H1 (cell line): ENCODE measurements around the gene IL1RAPL1. TPM values are rescaled to one million over a fixed set of nuclear protein-coding genes. Genes with fewer than 3 reads are reported as not detected.

ENCODE experiments used
- CTCF ChIA-PET: fragments of 300-600 bp; sonication (Branson Sonifier 250); formaldehyde crosslinking; loops from one replicate; lab custom pipeline; 2021; ENCODE audit not compliant: partially characterized antibody; lab: Charles Lee
- POLR2A ChIA-PET: fragments of 300-600 bp; sonication (Branson Sonifier 250); formaldehyde crosslinking; loops from one replicate; lab custom pipeline; 2021; ENCODE audit warnings: inconsistent platforms; ENCODE audit not compliant: partially characterized antibody; lab: Charles Lee
- DNase-seq, 2 experiments: peaks; one replicate each; pipeline versions ENCODE4 v3.0.0 to v3.0.0-alpha.2; 2010 to 2022; ENCODE audit warnings: low spot score in 2 of 2, low read depth in 1 of 2, mixed read lengths in 1 of 2
- FAIRE-seq: peaks from 2 replicates; lab custom pipeline; 2011; peaks lifted over from hg19 to GRCh38; lab: Jason Lieb, UNC
- H2AFZ ChIP-seq: 2 replicates; pipeline ENCODE4 v1.8.1; 2012; ENCODE audit warnings: low read length, inconsistent platforms
- H2AK5ac ChIP-seq: 2 replicates; pipeline ENCODE4 v1.6.1; 2013; ENCODE audit warnings: low read depth, low read length
- H2BK120ac ChIP-seq: replicated peaks from 2 replicates; pipeline ENCODE3; 2013; ENCODE audit warnings: low read depth, low read length, inconsistent platforms
- H2BK12ac ChIP-seq: 2 replicates; pipeline ENCODE4 v1.6.1; 2013; ENCODE audit warnings: low read depth, low read length
- H2BK15ac ChIP-seq: 2 replicates; pipeline ENCODE4 v1.6.1; 2013; ENCODE audit warnings: low read length
- H2BK20ac ChIP-seq: 2 replicates; pipeline ENCODE4 v1.6.1; 2013; ENCODE audit warnings: low read length
- H2BK5ac ChIP-seq: 2 replicates; pipeline ENCODE4 v1.6.1; 2013; ENCODE audit warnings: low read depth, low read length
- H3K14ac ChIP-seq: 2 replicates; pipeline ENCODE4 v1.6.1; 2013; ENCODE audit warnings: inconsistent platforms; ENCODE audit not compliant: insufficient read length
- H3K18ac ChIP-seq: 2 replicates; pipeline ENCODE4 v1.6.1; 2013; ENCODE audit warnings: low read length; ENCODE audit errors: extremely low read depth
- H3K23ac ChIP-seq: 2 replicates; pipeline ENCODE4 v1.6.1; 2013; ENCODE audit warnings: inconsistent platforms; ENCODE audit not compliant: insufficient read length
- H3K23me2 ChIP-seq: 2 replicates; pipeline ENCODE4 v1.6.1; 2013; ENCODE audit warnings: low read depth, low read length
- H3K27ac ChIP-seq: 2 replicates; pipeline ENCODE4 v1.6.1; 2011; ENCODE audit warnings: low read depth, low read length, inconsistent platforms
- H3K27me3 ChIP-seq, 4 experiments: replicated peaks in 1 of 4; 1 replicate in 1 of 4; 2 replicates in 3 of 4; pipeline versions ENCODE4 v1.6.1 to v1.8.1; 2011 to 2013; ENCODE audit warnings: low read length in 3 of 4, mild to moderate bottlenecking in 3 of 4, inconsistent platforms in 2 of 4, mixed read lengths in 2 of 4, moderate library complexity in 1 of 4; ENCODE audit not compliant: control insufficient read depth in 3 of 4, insufficient read depth in 3 of 4; ENCODE audit errors: extremely low read depth in 1 of 4
- H3K36me3 ChIP-seq, 4 experiments: 2 replicates each; pipeline versions ENCODE4 v1.6.1 to v1.8.1; 2011 to 2013; ENCODE audit warnings: mild to moderate bottlenecking in 4 of 4, low read length in 3 of 4, moderate library complexity in 2 of 4, control low read depth in 1 of 4, inconsistent platforms in 1 of 4; ENCODE audit not compliant: insufficient read depth in 4 of 4, control insufficient read depth in 2 of 4
- H3K4ac ChIP-seq: replicated peaks from 2 replicates; pipeline ENCODE3; 2013; ENCODE audit warnings: low read length, low read depth, mixed read lengths, inconsistent platforms; ENCODE audit not compliant: insufficient read length
- H3K4me1 ChIP-seq, 4 experiments: replicated peaks in 1 of 4; 1 replicate in 1 of 4; 2 replicates in 3 of 4; pipeline versions ENCODE4 v1.6.1 to v1.8.1; 2011 to 2013; ENCODE audit warnings: low read length in 3 of 4, inconsistent platforms in 2 of 4, mixed read lengths in 1 of 4; ENCODE audit not compliant: insufficient read depth in 4 of 4, control insufficient read depth in 3 of 4
- H3K4me2 ChIP-seq, 2 experiments: 2 replicates each; pipeline versions ENCODE4 v1.6.1 to v1.8.1; 2011 to 2013; ENCODE audit warnings: low read depth in 2 of 2, low read length in 2 of 2, control low read depth in 1 of 2, inconsistent platforms in 1 of 2, mild to moderate bottlenecking in 1 of 2; ENCODE audit not compliant: insufficient read depth in 1 of 2
- H3K4me3 ChIP-seq, 4 experiments: fragments of 200-600, 300-600 bp in 1 of 4; sonication (generic), shearing (Covaris generic), sonication (Bioruptor Twin) in 1 of 4; 2 replicates each; pipeline versions ENCODE4 v1.5.1 to v1.8.1; 2011 to 2016; ENCODE audit warnings: low read length in 4 of 4, low read depth in 3 of 4, control low read depth in 2 of 4, inconsistent platforms in 2 of 4, mild to moderate bottlenecking in 2 of 4, mixed read lengths in 1 of 4, moderate library complexity in 1 of 4; ENCODE audit not compliant: insufficient read depth in 2 of 4; ENCODE audit errors: extremely low read depth in 1 of 4
- H3K56ac ChIP-seq: replicated peaks from 2 replicates; pipeline ENCODE3; 2013; ENCODE audit warnings: low read depth, mild to moderate bottlenecking, mixed read lengths, low read length, inconsistent platforms; ENCODE audit not compliant: insufficient read length
- H3K79me1 ChIP-seq: 2 replicates; pipeline ENCODE4 v1.6.1; 2013; ENCODE audit warnings: low read depth, low read length, control low read depth
- H3K79me2 ChIP-seq, 2 experiments: 2 replicates each; pipeline versions ENCODE4 v1.6.1 to v1.8.1; 2012 to 2013; ENCODE audit warnings: low read length in 2 of 2, mild to moderate bottlenecking in 2 of 2, inconsistent platforms in 1 of 2; ENCODE audit not compliant: insufficient read depth in 2 of 2, control insufficient read depth in 1 of 2
- H3K9ac ChIP-seq, 4 experiments: replicated peaks in 1 of 4; 1 replicate in 1 of 4; 2 replicates in 3 of 4; pipeline versions ENCODE4 v1.6.1 to v1.8.1; 2011 to 2013; ENCODE audit warnings: low read depth in 3 of 4, low read length in 3 of 4, control low read depth in 2 of 4, mild to moderate bottlenecking in 2 of 4, moderate library complexity in 2 of 4, inconsistent platforms in 1 of 4; ENCODE audit errors: extremely low read depth in 1 of 4
- H3K9me3 ChIP-seq, 2 experiments: 2 replicates each; pipeline versions ENCODE4 v1.6.1 to v1.8.1; 2012 to 2013; ENCODE audit warnings: mild to moderate bottlenecking in 2 of 2, moderate library complexity in 2 of 2, control low read depth in 1 of 2, inconsistent platforms in 1 of 2, low read depth in 1 of 2, low read length in 1 of 2, mixed read lengths in 1 of 2; ENCODE audit not compliant: insufficient read depth in 2 of 2
- H4K20me1 ChIP-seq, 2 experiments: replicated peaks in 1 of 2; 2 replicates each; pipeline versions ENCODE3 to v1.8.1; 2011 to 2013; ENCODE audit warnings: inconsistent platforms in 2 of 2, low read length in 2 of 2, mild to moderate bottlenecking in 1 of 2; ENCODE audit not compliant: insufficient read depth in 2 of 2, control insufficient read depth in 1 of 2
- H4K5ac ChIP-seq: 2 replicates; pipeline ENCODE4 v1.6.1; 2013; ENCODE audit warnings: low read length, low read depth, mixed read lengths, inconsistent platforms; ENCODE audit not compliant: insufficient read length
- H4K8ac ChIP-seq: 2 replicates; pipeline ENCODE4 v1.8.0; 2013; ENCODE audit warnings: mild to moderate bottlenecking, moderate library complexity, low read length, inconsistent platforms; ENCODE audit not compliant: insufficient read depth; ENCODE audit errors: extremely low read depth
- H4K91ac ChIP-seq: replicated peaks from 2 replicates; pipeline ENCODE3; 2013; ENCODE audit warnings: low read length, mixed read lengths, inconsistent platforms; ENCODE audit not compliant: insufficient read length
- ATF3 ChIP-seq: IDR thresholded peaks from 2 replicates; pipeline ENCODE4 v1.6.1; 2011; ENCODE audit warnings: low read depth, mild to moderate bottlenecking, low read length; ENCODE audit not compliant: insufficient read depth
- BRCA1 ChIP-seq: IDR thresholded peaks from 2 replicates; pipeline ENCODE4 v1.6.1; 2012; ENCODE audit warnings: low read depth, low read length, improper control_type of control experiment
- E2F6 ChIP-seq: IDR thresholded peaks from 2 replicates; pipeline ENCODE4 v1.6.1; 2012; ENCODE audit warnings: inconsistent platforms
- FOSL1 ChIP-seq: IDR thresholded peaks from 2 replicates; pipeline ENCODE4 v1.6.1; 2011; ENCODE audit warnings: mild to moderate bottlenecking, low read depth, low read length, moderate library complexity; ENCODE audit not compliant: insufficient read depth
- KDM4A ChIP-seq: IDR thresholded peaks from one replicate; pipeline ENCODE4 v1.7.1; 2012; ENCODE audit warnings: low read depth, mild to moderate bottlenecking, moderate library complexity, low read length, inconsistent platforms; ENCODE audit not compliant: severe bottlenecking
- KDM5A ChIP-seq: fragments of 200-600 bp; IDR thresholded peaks from 2 replicates; pipeline ENCODE4 v1.7.1; 2012; ENCODE audit warnings: mild to moderate bottlenecking, low read length, inconsistent platforms, mixed read lengths
- NANOG ChIP-seq: IDR thresholded peaks from 2 replicates; pipeline ENCODE4 v1.6.1; 2011; ENCODE audit warnings: low read length, low read depth, mild to moderate bottlenecking, inconsistent platforms; ENCODE audit not compliant: insufficient read depth, poor library complexity, severe bottlenecking
- POLR2A ChIP-seq, 2 experiments: IDR thresholded peaks; 1 replicate in 1 of 2; 2 replicates in 1 of 2; pipeline ENCODE4 v1.6.1; 2011; ENCODE audit warnings: low read depth in 2 of 2, low read length in 2 of 2, mild to moderate bottlenecking in 2 of 2; ENCODE audit errors: control extremely low read depth in 1 of 2
- RAD21 ChIP-seq, 2 experiments: IDR thresholded peaks in 1 of 2; conservative IDR thresholded peaks in 1 of 2; 2 replicates each; pipeline ENCODE4 v1.6.1; 2011; ENCODE audit warnings: low read depth in 2 of 2, low read length in 2 of 2, improper control_type of control experiment in 1 of 2, inconsistent platforms in 1 of 2, mild to moderate bottlenecking in 1 of 2, moderate library complexity in 1 of 2
- RXRA ChIP-seq: IDR thresholded peaks from 2 replicates; pipeline ENCODE4 v1.6.1; 2011; ENCODE audit warnings: low read depth, mild to moderate bottlenecking, low read length, moderate library complexity; ENCODE audit not compliant: insufficient read depth
- TBP ChIP-seq: IDR thresholded peaks from 2 replicates; pipeline ENCODE4 v1.6.1; 2011; ENCODE audit warnings: low read depth, low read length, improper control_type of control experiment
- USF2 ChIP-seq: IDR thresholded peaks from 2 replicates; pipeline ENCODE4 v1.6.1; 2011; ENCODE audit warnings: low read length, improper control_type of control experiment
- WGBS, 2 experiments: shearing (Covaris generic) in 1 of 2; methylation state at CpG; one replicate each; pipeline versions ENCODE4 v1.1.6 to v1.1.7; 2013 to 2015; ENCODE audit warnings: low lambda C conversion rate in 2 of 2, mixed read lengths in 2 of 2, inconsistent platforms in 1 of 2, low coverage in 1 of 2, missing lambda C conversion rate in 1 of 2; ENCODE audit not compliant: insufficient replicate concordance in 2 of 2, insufficient coverage in 1 of 2, insufficient read length in 1 of 2; ENCODE audit errors: extremely low coverage in 1 of 2, missing lambda C conversion rate in 1 of 2; 5-methylcytosine and 5-hydroxymethylcytosine counted together
- polyA plus RNA-seq, 7 experiments: library from polyadenylated mRNA; depleted of rRNA in 3 of 7; stranded (reverse) in 5 of 7; unstranded in 2 of 7; fragments of >200 nt in 5 of 7; fragments of 200-250 nt in 2 of 7; gene quantifications; 1 replicate in 5 of 7; 2 replicates in 1 of 7; 4 replicates in 1 of 7; pipeline versions ENCODE4 v1.2.1 to v1.2.3, GENCODE V29; 2011 to 2013; ENCODE audit warnings: missing spikeins in 2 of 7, mixed read lengths in 2 of 7
- total RNA-seq: library from RNA; stranded (reverse); fragmentation: NEBNext Ultra II Directional; extraction: Animal tissue kit (Norgen Biotek cat#: 25700); gene quantifications from 2 replicates; pipeline ENCODE4 v1.2.1, GENCODE V29; 2021

Gene IL1RAPL1
- total and polyA plus RNA-seq, 2 of the 8 experiments (the other 6 are each of a cell fraction or from before 2014, with no cell fraction given) = 0.11 to 0.35 TPM

GRCh38 chrX:29952016-29952415 lies 1364.8 kb downstream of the IL1RAPL1 start:
- H4K20me1 ChIP-seq = no peaks in the 10 kb centered on the region
- H4K91ac ChIP-seq = no peak overlapping the region
- H3K9ac ChIP-seq = no peak overlapping the region
- WGBS, 2 experiments = 96% methylated on average over 3 of the region's 3 CpGs; no CpG with 5 or more reads in 1 of the 2 experiments
- no peak overlapping the region for H3K4me3 ChIP-seq
- H2BK12ac ChIP-seq = no peak overlapping the region
- no peak overlapping the region for H3K18ac ChIP-seq
- no peaks in the 10 kb centered on the region for H3K4me1 ChIP-seq
- H3K9me3 ChIP-seq = no peaks in the 10 kb centered on the region
- POLR2A ChIA-PET = interaction anchor here (0.6 kb wide), 1 partner anchor 215 kb away, joined by 3 read pairs; no protein-coding TSS in a partner anchor
- CTCF ChIA-PET = no interaction called here
- H3K36me3 ChIP-seq = no peaks in the 10 kb centered on the region
- no peaks in the 10 kb centered on the region for H3K23me2 ChIP-seq
- H3K27me3 ChIP-seq = no peaks in the 10 kb centered on the region
- H2AK5ac ChIP-seq = no peak overlapping the region
- no peak overlapping the region for H3K4me2 ChIP-seq
- no peak for FAIRE-seq
- H3K56ac ChIP-seq = no peak overlapping the region
- no peak overlapping the region for H2AFZ ChIP-seq
- H3K4ac ChIP-seq = no peak overlapping the region
- no peak overlapping the region for H4K5ac ChIP-seq
- no peak for DNase-seq
- no peaks in the 10 kb centered on the region for H3K79me2 ChIP-seq
- no peaks in the 10 kb centered on the region for H3K79me1 ChIP-seq
- H3K14ac ChIP-seq = no peak overlapping the region
- H2BK120ac ChIP-seq = no peak overlapping the region
- H3K23ac ChIP-seq = no peak overlapping the region
- no peak overlapping the region for H2BK20ac ChIP-seq
- H2BK5ac ChIP-seq = no peak overlapping the region
- no peak overlapping the region for H2BK15ac ChIP-seq
- H4K8ac ChIP-seq = no peak overlapping the region
- H3K27ac ChIP-seq = no peak overlapping the region
- no peak for TF ChIP-seq KDM5A
- TF ChIP-seq POLR2A (IDR thresholded peaks at IDR 0.05; ENCODE audit: control extremely low read depth in 1 of 2, low read depth in 2 of 2, low read length in 2 of 2) = no peak
- TF ChIP-seq BRCA1 = no peak
- TF ChIP-seq ATF3 = no peak
- no peak for TF ChIP-seq FOSL1
- TF ChIP-seq TBP = no peak
- TF ChIP-seq KDM4A = no peak
- TF ChIP-seq NANOG = no peak
- no peak for TF ChIP-seq RAD21 (IDR thresholded peaks at IDR 0.05 in 1 of 2, conservative IDR thresholded peaks at IDR 0.05 in 1 of 2; ENCODE audit: low read depth in 2 of 2, low read length in 2 of 2)
- no peak for TF ChIP-seq USF2
- TF ChIP-seq E2F6 = no peak
- no peak for TF ChIP-seq RXRA
